ENCODE results near the gene PADI6.
"Not testable (repeated sequence)": the region's sequence is repeated elsewhere in the genome, so short reads cannot be mapped to it uniquely, and the experiment has no call there.

The PADI6 gene

GRCh38 chr1:17405898-17406759, 34.1 kb downstream of the PADI6 start:
- DNase-seq (ENCODE audit: low spot score): peak; percentile 35

- not testable (repeated sequence) for DNase-seq (ENCODE audit: low spot score)
These were observed 34.9 kb downstream of the PADI6 start for GRCh38 chr1:17406760-17407475.

- not testable (repeated sequence) for DNase-seq (ENCODE audit: low spot score)
These were observed 36.0 kb downstream of the PADI6 start for GRCh38 chr1:17407786-17408514.

- no peak for DNase-seq (ENCODE audit: low spot score)
These were observed 37.4 kb downstream of the PADI6 start for GRCh38 chr1:17409391-17409811.

GRCh38 chr1:17412093-17412870, 40.3 kb downstream of the PADI6 start:
- no peak for DNase-seq (ENCODE audit: low spot score)

GRCh38 chr1:17414022-17414421, 42.0 kb downstream of the PADI6 start:
- no peak for DNase-seq (ENCODE audit: low spot score)

GRCh38 chr1:17416389-17416788, 44.4 kb downstream of the PADI6 start:
- DNase-seq (ENCODE audit: low spot score): no peak

- peak; percentile 59 for DNase-seq (ENCODE audit: low spot score)
These were observed 47.8 kb downstream of the PADI6 start for GRCh38 chr1:17419626-17420328.

- DNase-seq (ENCODE audit: low spot score): no peak
These were observed 48.5 kb downstream of the PADI6 start for GRCh38 chr1:17420391-17420918.

GRCh38 chr1:17422461-17422860, 50.5 kb downstream of the PADI6 start:
- DNase-seq (ENCODE audit: low spot score): no peak

GRCh38 chr1:17423781-17424245, 51.8 kb downstream of the PADI6 start:
- DNase-seq (ENCODE audit: low spot score): no peak

GRCh38 chr1:17425806-17426600, 54.0 kb downstream of the PADI6 start:
- DNase-seq (ENCODE audit: low spot score): no peak

GRCh38 chr1:17427696-17428660, 56.0 kb downstream of the PADI6 start:
- no peak for DNase-seq (ENCODE audit: low spot score)

GRCh38 chr1:17429183-17429582, 57.2 kb downstream of the PADI6 start:
- no peak for DNase-seq (ENCODE audit: low spot score)

GRCh38 chr1:17432412-17432811, 60.4 kb downstream of the PADI6 start:
- DNase-seq (ENCODE audit: low spot score): no peak

GRCh38 chr1:17433261-17433660, 61.3 kb downstream of the PADI6 start:
- DNase-seq (ENCODE audit: low spot score): no peak

- no peak for DNase-seq (ENCODE audit: low spot score)
These were observed 62.0 kb downstream of the PADI6 start for GRCh38 chr1:17434016-17434415.

GRCh38 chr1:17434601-17435000, 62.6 kb downstream of the PADI6 start:
- DNase-seq (ENCODE audit: low spot score): no peak

All from COLO829 (cell line).